ENCODE results near the gene LNPK. TPM values are rescaled to one million over a fixed set of nuclear protein-coding genes. Genes with fewer than 3 reads are reported as not detected.

The LNPK gene
- total RNA-seq: 32.3 TPM
- long read RNA-seq, full-length matches to known transcripts: 16 of 28 reads
- long read RNA-seq, partial matches to known transcripts: 1 of 28 reads
- long read RNA-seq, other reads (novel, unspliced or antisense): 11 of 28 reads

GRCh38 chr2:176001916-176002687 is at the start of gene LNPK:
Gene LNPK, minus strand, starts transcription at chr2:176002267. Its CDS starts 6,683 bp downstream, at chr2:175995584.
- peak; percentile 96 for DNase-seq
- Histone ChIP-seq H3K36me3 (no peaks in the 10 kb centered on the region), H3K4me3 (peak within 1 kb of the TSS; percentile 84), H3K27ac (peak within 1 kb of the TSS; percentile 84), H3K9me3 (no peaks in the 10 kb centered on the region), H3K4me1 (peaks cover 10% of the 10 kb centered on the region), H3K27me3 (ENCODE audit: low read depth) (no peaks in the 10 kb centered on the region)
- intact Hi-C loops (cut with DNase I): no loop called here
- ATAC-seq: peak; percentile 99
- TF ChIP-seq CTCF (IDR thresholded peaks at IDR 0.05): no peak

- H3K9me3 ChIP-seq: no peaks in the 10 kb centered on the region
- no peak for DNase-seq
- no peak overlapping the region for H3K4me3 ChIP-seq
- H3K27ac ChIP-seq: no peak overlapping the region
- intact Hi-C loops (cut with DNase I): no loop called here
- no peak for TF ChIP-seq CTCF (IDR thresholded peaks at IDR 0.05)
- ATAC-seq: no peak
- no peaks in the 10 kb centered on the region for H3K27me3 ChIP-seq (ENCODE audit: low read depth)
- no peaks in the 10 kb centered on the region for H3K36me3 ChIP-seq
- no peaks in the 10 kb centered on the region for H3K4me1 ChIP-seq
Observed at GRCh38 chr2:176039375-176039774, 37.3 kb upstream of the LNPK start.

- no peak overlapping the region for H3K4me3 ChIP-seq
- no peak for TF ChIP-seq CTCF (IDR thresholded peaks at IDR 0.05)
- H3K27ac ChIP-seq: no peak overlapping the region
- H3K4me1 ChIP-seq: no peaks in the 10 kb centered on the region
- ATAC-seq (no peak), DNase-seq (no peak)
- H3K27me3 ChIP-seq (ENCODE audit: low read depth): no peaks in the 10 kb centered on the region
- H3K36me3 ChIP-seq: no peaks in the 10 kb centered on the region
- no peaks in the 10 kb centered on the region for H3K9me3 ChIP-seq
- intact Hi-C loops (cut with DNase I): no loop called here
Observed at GRCh38 chr2:176038694-176039093, 36.6 kb upstream of the LNPK start.

GRCh38 chr2:176035013-176035691 is 33.1 kb upstream of the LNPK start:
- intact Hi-C loops (cut with DNase I): no loop called here
- TF ChIP-seq CTCF (IDR thresholded peaks at IDR 0.05): no peak
- H3K4me1 ChIP-seq: no peaks in the 10 kb centered on the region
- ATAC-seq: no peak
- no peaks in the 10 kb centered on the region for H3K36me3 ChIP-seq
- no peak overlapping the region for H3K4me3 ChIP-seq
- H3K27me3 ChIP-seq (ENCODE audit: low read depth): no peaks in the 10 kb centered on the region
- H3K27ac ChIP-seq: no peak overlapping the region
- H3K9me3 ChIP-seq: no peaks in the 10 kb centered on the region
- DNase-seq: no peak

- Histone ChIP-seq H3K27me3 (ENCODE audit: low read depth) (peaks cover 7% of the 10 kb centered on the region), H3K27ac (no peak overlapping the region), H3K9me3 (no peaks in the 10 kb centered on the region), H3K4me3 (no peak overlapping the region), H3K4me1 (no peaks in the 10 kb centered on the region), H3K36me3 (no peaks in the 10 kb centered on the region)
- intact Hi-C loops (cut with DNase I): no loop called here
- ATAC-seq (no peak), DNase-seq (no peak)
- no peak for TF ChIP-seq CTCF (IDR thresholded peaks at IDR 0.05)
Observed at GRCh38 chr2:176027806-176028205, 25.7 kb upstream of the LNPK start.

All from lower lobe of right lung (tissue), 2 donors.